C4-2B (cell line): ENCODE data around the gene SPEM1.

Source experiments
- H3K27ac ChIP-seq: fragments of 450-650 bp; 2 replicates; pipeline ENCODE4 v1.5.1; 2017
- ZFX ChIP-seq: fragments of 450-650 bp; IDR thresholded peaks from 2 replicates; pipeline ENCODE4 v1.6.1; 2017
- TF ChIP-seq, protein P1 (sequence below): fragments of 450-650 bp; conservative IDR thresholded peaks from 2 replicates; pipeline ENCODE4 v1.5.1; 2017; ENCODE audit warnings: mild to moderate bottlenecking

SPEM1 gene

GRCh38 chr17:7391307-7391706 is 28.8 kb upstream of the SPEM1 start:
- no peak for TF ChIP-seq ZFX
- TF ChIP-seq, protein P1, sequence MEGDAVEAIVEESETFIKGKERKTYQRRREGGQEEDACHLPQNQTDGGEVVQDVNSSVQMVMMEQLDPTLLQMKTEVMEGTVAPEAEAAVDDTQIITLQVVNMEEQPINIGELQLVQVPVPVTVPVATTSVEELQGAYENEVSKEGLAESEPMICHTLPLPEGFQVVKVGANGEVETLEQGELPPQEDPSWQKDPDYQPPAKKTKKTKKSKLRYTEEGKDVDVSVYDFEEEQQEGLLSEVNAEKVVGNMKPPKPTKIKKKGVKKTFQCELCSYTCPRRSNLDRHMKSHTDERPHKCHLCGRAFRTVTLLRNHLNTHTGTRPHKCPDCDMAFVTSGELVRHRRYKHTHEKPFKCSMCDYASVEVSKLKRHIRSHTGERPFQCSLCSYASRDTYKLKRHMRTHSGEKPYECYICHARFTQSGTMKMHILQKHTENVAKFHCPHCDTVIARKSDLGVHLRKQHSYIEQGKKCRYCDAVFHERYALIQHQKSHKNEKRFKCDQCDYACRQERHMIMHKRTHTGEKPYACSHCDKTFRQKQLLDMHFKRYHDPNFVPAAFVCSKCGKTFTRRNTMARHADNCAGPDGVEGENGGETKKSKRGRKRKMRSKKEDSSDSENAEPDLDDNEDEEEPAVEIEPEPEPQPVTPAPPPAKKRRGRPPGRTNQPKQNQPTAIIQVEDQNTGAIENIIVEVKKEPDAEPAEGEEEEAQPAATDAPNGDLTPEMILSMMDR, result no peak
- H3K27ac ChIP-seq, result no peak overlapping the region

GRCh38 chr17:7392696-7393612 is 27.2 kb upstream of the SPEM1 start:
- no peak overlapping the region for H3K27ac ChIP-seq
- TF ChIP-seq, protein P1, result no peak
- no peak for TF ChIP-seq ZFX

DNA sequence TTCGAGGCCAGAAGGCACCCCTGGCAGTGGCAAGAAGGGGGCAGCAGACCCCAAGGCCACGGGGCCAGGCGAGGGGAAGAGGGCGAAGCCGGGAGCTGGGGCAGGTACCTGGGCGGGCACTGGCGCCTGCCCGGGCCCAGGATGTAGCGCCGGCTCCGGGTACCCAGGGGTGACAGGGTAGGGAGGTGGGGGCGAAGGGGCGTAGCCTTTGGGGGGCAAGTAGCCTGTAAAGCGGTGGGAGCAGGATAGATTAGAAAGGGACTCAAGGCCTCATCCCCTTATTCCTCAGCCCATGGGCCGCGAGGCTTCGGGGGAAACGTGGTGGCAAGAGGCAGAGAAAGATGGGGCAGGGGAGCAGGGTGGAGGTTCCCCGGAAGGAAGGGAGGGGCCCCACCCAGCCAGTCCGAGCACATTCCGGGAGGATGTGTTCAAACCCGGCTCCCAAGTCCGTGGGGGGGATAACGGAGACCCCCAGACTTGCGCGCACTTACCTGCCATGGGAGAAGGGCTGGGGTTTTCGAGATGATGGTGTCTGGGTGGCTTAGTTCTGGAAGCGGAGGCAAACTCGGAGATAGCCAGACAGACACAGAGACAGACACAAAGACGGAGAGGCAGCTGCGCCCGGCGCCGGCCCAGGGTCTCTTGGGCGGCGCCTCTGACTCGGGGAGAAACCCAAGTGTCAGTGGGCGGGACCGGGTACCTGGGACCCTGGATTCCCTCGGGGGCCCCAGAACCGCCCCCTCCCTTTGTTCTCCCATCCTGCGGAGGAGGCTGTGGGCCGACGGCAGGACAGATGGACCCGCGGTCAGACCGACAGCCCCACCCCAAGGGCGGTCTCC is 26.3 kb upstream of the SPEM1 start:
- peak overlapping the region; percentile 82 for H3K27ac ChIP-seq
- no peak for TF ChIP-seq ZFX
- TF ChIP-seq, protein P1, result no peak

DNA sequence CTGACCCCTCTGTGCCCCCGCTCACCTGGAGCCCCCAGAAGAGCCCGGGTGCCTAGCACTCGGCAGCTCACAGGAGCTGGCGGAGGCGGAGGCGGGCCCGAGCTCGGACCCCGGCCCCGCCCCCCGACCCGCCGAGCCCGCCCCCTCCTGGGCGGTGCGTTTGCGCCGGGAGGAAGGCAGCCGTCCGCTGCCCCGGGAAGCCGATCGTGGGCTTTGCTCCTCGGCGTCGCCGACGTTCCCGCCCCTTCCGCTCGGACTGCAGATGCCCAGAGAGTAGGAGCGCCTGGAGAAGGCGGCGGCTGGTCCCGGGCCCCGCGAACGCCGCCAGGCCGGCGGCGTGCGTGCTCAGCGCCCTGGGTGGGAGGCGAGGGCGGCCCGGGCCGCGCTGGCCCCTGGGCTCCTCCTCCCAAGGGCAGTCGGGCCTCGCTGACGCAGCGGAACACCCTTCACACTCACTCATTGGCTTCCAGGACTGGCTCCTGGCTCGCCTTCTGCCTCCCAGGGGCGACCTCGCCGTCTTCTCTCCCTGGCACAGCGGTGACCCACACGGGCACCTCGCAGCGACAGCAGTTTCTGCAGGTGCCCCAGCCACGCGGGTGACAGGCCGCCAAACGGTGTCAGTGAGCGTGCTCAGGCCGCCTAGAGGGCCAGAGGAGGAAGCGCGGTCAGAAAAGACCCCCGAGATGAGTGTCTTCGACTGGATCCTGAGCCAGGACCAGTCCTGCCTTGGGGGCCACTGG is 25.5 kb upstream of the SPEM1 start, which contains the start of gene PLSCR3:
Gene PLSCR3, minus strand, starts transcription at position 74 of the 740 bp plus-strand sequence. CDS start 415 bp downstream, outside the sequence.
- TF ChIP-seq, protein P1, result no peak; the same call in 1 of the 2 replicates
- peak; percentile 20; the same call in 1 of the 2 replicates for TF ChIP-seq ZFX
- H3K27ac ChIP-seq, result peak within 1 kb of the TSS; percentile 82

GRCh38 chr17:7396147-7396546 is 24.0 kb upstream of the SPEM1 start:
- TF ChIP-seq, protein P1, result no peak
- TF ChIP-seq ZFX, result no peak
- no peak overlapping the region for H3K27ac ChIP-seq

DNA sequence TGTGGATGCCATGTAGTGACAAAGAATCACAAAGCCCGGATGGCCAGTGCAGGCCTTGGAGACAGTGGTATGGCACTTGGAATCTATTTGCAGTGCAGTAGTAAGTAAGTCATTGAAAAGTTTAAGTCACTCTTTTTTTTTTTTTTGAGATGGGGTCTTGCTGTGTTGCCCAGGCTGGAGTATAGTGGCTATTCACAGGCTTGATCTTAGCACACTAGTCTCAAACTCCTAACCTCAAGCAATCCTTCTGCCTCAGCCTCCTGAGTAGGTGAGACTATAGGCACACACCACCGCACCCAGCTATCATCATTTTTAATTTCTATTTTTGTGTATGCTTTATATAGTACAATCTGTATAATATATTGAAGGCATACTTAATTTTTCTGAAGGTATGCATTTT is 21.5 kb upstream of the SPEM1 start:
- no peak for TF ChIP-seq ZFX
- TF ChIP-seq, protein P1, result no peak
- no peak overlapping the region for H3K27ac ChIP-seq
